Stimulated activated CD4-positive, alpha-beta T cell treated with anti-CD3 and anti-CD28 coated beads, Interleukin-1b, Interleukin-23, amount 100 ng/mL, for 1 hour (primary cell): ENCODE results near the gene GSTM5.
"Not testable (repeated sequence)": the region's sequence is repeated elsewhere in the genome, so short reads cannot be mapped to it uniquely, and the experiment has no call there.

Experiments used
- DNase-seq, 2 donors: peaks; one replicate each; pipeline ENCODE4 v3.0.0-alpha.2; 2020; ENCODE audit warnings: low read depth in 2 of 2

The GSTM5 gene

DNA sequence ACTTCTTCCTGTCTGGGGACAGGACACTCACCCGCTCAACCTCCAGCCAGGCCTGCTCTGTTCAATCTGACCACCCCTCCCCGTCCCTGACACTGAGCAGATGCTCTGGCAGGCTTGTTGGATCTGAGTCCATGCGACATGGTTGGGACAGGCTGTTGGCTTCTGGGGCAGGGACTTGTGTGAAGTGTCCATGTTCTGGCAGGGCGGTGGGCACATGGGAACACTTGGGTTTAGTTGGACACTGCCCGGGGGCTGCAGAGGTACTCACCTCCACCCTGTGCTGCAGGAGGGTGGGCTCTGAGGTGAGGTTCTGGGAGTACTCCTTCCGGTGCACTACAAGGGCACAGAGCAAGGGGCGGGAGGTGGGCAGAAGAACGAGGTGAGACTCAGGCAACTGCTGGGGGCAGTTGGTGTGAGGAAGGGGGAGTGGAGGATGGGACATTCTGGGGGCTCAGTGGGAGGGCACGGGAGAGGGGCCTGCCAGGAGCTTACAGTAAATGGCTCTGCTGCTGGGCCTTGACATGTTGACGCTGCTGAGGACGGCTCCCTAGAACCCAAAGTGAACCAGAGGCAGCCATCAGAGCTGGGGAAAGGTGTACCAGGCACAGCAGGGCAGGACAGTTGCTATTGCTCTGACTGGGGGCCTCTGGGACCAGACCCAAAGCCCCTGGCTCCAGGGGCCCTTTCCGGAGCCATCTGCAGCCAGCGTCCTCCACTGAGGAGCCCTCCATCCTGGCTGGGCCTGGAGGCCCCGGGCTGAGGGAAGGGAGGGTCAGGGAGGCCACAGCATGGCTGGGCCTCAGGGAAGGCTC lies 49.4 kb downstream of the GSTM5 start:
- DNase-seq = no peak

DNA sequence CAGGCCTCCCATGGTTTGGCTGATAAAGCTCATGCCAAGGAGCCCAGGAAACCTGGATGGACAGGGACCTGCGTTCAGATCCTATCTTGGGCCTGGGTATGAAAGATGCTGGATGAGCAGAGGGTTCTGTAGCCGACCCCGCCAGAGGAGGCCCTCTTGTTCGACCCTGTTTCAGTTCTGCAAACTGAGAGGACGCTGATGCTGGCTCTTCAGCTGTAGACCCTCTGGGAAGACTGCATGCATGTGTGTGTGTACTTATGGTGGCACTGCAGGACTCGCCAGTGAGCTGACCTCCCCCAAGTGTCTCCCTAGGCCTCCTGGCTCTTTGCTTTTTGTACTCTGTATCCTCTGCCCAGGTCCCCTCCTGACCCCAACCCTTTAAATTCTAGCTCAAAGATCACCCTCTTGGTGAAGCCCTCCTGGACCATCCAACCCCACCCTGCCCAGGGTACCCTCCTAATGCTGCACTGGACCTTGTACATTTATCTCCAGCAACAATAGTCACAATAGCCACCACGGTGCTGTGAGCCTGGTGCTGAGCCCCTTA lies 50.1 kb downstream of the GSTM5 start:
- DNase-seq = no peak

DNA sequence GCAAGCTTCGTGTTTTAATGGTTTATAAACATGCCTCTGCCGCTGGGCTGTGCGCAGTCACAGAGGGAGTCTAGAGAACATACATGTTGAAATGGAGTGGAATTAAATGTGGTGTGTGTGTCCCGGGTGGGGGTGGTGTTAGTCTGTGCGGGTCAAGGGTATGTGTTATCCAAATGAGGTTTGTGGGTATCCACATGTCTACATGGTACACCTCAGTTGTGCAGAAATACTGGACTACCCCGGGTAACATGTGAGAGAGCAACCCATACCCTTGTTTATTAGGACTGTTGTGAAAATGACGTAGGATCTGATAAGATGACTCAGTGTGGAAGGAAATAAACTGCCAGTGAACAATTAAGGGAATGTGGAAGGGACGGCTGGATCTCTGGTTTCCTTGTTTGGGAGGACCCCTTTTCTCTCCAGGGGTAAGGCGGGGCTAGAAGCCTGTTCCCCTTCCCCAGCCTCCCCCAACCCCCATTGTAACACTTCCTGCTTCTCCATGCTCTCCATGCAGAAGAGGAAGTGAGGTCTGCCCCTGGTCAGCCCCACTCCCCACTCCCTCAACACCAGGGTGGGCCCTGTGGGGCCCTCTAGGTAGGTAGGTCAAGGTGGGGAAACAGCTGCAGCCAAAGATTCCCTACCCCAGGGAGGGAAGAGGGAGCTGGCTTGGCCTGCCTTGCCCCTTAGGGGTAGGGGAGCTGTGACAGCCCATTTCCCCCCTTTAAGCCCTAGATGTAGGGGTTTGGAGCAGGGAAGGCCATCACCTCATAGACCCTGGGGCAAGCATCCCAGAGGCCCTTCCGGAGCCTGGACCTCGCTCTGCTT lies 51.0 kb downstream of the GSTM5 start:
- DNase-seq = no peak

GRCh38 chr1:109763646-109764415 lies 51.8 kb downstream of the GSTM5 start, which contains the start of gene EPS8L3:
TSS of gene EPS8L3 (minus strand) at chr1:109763923. CDS start at chr1:109761749, 2,174 bp downstream.
- no peak for DNase-seq

GRCh38 chr1:109764561-109765482 lies 52.8 kb downstream of the GSTM5 start:
- DNase-seq = no peak

GRCh38 chr1:109765483-109765815 lies 53.4 kb downstream of the GSTM5 start:
- no peak for DNase-seq

- DNase-seq = no peak
These were observed 54.0 kb downstream of the GSTM5 start for GRCh38 chr1:109765896-109766615.

- not testable (repeated sequence) for DNase-seq
These were observed 55.1 kb downstream of the GSTM5 start for GRCh38 chr1:109766991-109767636.
